ENCODE data around the gene RCOR2.

DNA sequence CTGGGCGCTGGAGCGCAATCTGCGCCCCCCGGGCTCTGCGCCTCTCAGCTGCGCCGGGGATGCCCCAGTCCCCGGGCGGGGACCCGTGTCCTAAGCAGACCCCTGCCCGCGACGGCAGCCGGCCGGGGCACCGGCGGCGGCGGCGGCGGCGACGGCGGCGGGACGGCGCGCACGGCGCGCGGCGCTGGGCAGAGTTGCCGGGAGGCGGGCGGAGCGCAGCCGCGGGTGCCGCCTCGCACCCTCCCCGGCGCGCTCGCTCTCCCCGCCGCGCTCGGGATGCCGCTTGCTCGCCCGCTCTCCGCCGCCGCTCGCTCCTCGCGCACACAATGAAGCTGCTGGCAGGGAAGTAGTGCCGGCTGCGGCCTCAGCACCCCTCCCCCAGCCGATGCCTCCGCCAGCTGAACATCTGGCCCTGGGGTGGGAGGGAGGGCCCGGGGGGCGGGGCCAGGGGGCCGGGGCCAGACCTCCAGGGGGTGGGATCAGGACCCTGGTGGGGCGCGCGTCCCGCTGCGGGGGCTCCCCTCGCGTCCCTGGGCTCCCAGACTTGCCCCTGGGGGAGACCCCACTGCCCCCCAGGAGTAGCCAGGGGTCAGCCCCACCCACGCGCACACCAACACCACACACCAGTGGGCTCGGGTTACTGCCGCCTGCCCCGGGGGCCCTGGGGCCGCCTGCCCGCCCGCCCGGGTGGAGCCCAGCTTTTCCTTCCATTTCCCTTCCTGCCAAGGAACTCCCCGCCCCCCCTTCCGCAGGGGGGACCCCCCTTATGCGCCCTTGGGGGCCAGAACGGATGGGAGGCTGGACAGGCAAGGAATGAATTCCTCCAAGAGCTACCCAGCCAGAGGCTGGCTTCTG, at the start of gene RCOR2:
- TF ChIP-seq, protein P1, sequence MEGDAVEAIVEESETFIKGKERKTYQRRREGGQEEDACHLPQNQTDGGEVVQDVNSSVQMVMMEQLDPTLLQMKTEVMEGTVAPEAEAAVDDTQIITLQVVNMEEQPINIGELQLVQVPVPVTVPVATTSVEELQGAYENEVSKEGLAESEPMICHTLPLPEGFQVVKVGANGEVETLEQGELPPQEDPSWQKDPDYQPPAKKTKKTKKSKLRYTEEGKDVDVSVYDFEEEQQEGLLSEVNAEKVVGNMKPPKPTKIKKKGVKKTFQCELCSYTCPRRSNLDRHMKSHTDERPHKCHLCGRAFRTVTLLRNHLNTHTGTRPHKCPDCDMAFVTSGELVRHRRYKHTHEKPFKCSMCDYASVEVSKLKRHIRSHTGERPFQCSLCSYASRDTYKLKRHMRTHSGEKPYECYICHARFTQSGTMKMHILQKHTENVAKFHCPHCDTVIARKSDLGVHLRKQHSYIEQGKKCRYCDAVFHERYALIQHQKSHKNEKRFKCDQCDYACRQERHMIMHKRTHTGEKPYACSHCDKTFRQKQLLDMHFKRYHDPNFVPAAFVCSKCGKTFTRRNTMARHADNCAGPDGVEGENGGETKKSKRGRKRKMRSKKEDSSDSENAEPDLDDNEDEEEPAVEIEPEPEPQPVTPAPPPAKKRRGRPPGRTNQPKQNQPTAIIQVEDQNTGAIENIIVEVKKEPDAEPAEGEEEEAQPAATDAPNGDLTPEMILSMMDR (IDR thresholded peaks at IDR 0.05 in 8 of 11, conservative IDR thresholded peaks at IDR 0.05 in 3 of 11), result no peak
- no peak for TF ChIP-seq POLR2A (IDR thresholded peaks at IDR 0.05)
